A549 (cell line): Measurements from ENCODE around the gene KRT76. TPM values are rescaled to one million over a fixed set of nuclear protein-coding genes. Genes with fewer than 3 reads are reported as not detected.
"Not testable (repeated sequence)": the region's sequence is repeated elsewhere in the genome, so short reads cannot be mapped to it uniquely, and the experiment has no call there.

Source experiments
- ATAC-seq, 2 experiments: fragments of 200-7000 bp in 1 of 2; fragments of >200 bp in 1 of 2; cut with Nextera tagmentation in 1 of 2; cut with Tn5 transposase in 1 of 2; 3 replicates each; pipeline versions ENCODE4 v1.8.0 to v1.9.1; 2018 to 2020; ENCODE audit warnings: mild to moderate bottlenecking in 1 of 2, moderate library complexity in 1 of 2
- CTCF ChIA-PET: fragments of 300-600 bp; sonication (Branson Sonifier 250); formaldehyde crosslinking; extraction: SDS; loops from one replicate; lab custom pipeline; 2021; ENCODE audit warnings: antibody characterized with exemption, inconsistent platforms; lab: Yijun Ruan, JAX
- POLR2A ChIA-PET: fragments of 350-600 bp; formaldehyde crosslinking; extraction: SDS; loops from one replicate; lab custom pipeline; 2021; ENCODE audit warnings: antibody characterized with exemption, inconsistent platforms; lab: Yijun Ruan, JAX
- DNase-seq, 2 experiments: peaks; one replicate each; pipeline versions ENCODE4 v3.0.0 to v3.0.0-alpha.2; 2011 to 2016; ENCODE audit warnings: low read depth in 1 of 2, low spot score in 1 of 2
- FAIRE-seq: peaks from 2 replicates; lab custom pipeline; 2011; peaks lifted over from hg19 to GRCh38; lab: Jason Lieb, UNC
- H3K27ac ChIP-seq, 2 experiments: fragments of >200 bp; sonication (Bioruptor Twin); formaldehyde crosslinking; 3 replicates each; pipeline ENCODE4 v1.5.1; 2016 to 2017
- H3K4me1 ChIP-seq: fragments of >200 bp; sonication (Bioruptor Twin); formaldehyde crosslinking; 3 replicates; pipeline ENCODE4 v1.6.1; 2016
- H3K4me2 ChIP-seq: fragments of >200 bp; sonication (Bioruptor Twin); formaldehyde crosslinking; 3 replicates; pipeline ENCODE4 v1.6.1; 2016
- H3K4me3 ChIP-seq: fragments of >200 bp; sonication (Bioruptor Twin); formaldehyde crosslinking; 3 replicates; pipeline ENCODE4 v1.5.1; 2016
- H3K9me3 ChIP-seq: fragments of >200 bp; sonication (Bioruptor Twin); formaldehyde crosslinking; 3 replicates; pipeline ENCODE4 v1.6.1; 2016
- CBX8 ChIP-seq: fragments of 200-600 bp; sonication (generic); IDR thresholded peaks from 2 replicates; pipeline ENCODE4 v1.6.1; 2016
- CHD2 ChIP-seq: fragments of 150-350 bp; IDR thresholded peaks from 2 replicates; pipeline ENCODE4 v1.6.1; 2014; ENCODE audit warnings: low read length; ENCODE audit not compliant: partially characterized antibody
- CHD4 ChIP-seq: fragments of 200-600 bp; sonication (generic); IDR thresholded peaks from 2 replicates; pipeline ENCODE4 v1.6.1; 2016; ENCODE audit warnings: antibody characterized with exemption, mild to moderate bottlenecking, borderline replicate concordance
- EHF ChIP-seq: fragments of 250-450 bp; sonication (Bioruptor Pico); IDR thresholded peaks from 2 replicates; pipeline ENCODE4 v1.5.0; 2020; ENCODE audit warnings: mild to moderate bottlenecking
- EHMT2 ChIP-seq: fragments of 200-600 bp; sonication (generic); IDR thresholded peaks from 2 replicates; pipeline ENCODE4 v1.6.1; 2016; ENCODE audit warnings: antibody characterized with exemption, low read depth, mild to moderate bottlenecking, moderate library complexity
- FOSL2 ChIP-seq, 2 experiments: fragments of 450-650 bp in 1 of 2; fragments of >200 bp in 1 of 2; sonication (Bioruptor Twin) in 1 of 2; formaldehyde crosslinking; IDR thresholded peaks; 2 replicates each; pipeline versions ENCODE4 v1.5.0 to v1.6.1; 2016 to 2020; ENCODE audit warnings: mild to moderate bottlenecking in 1 of 2, moderate library complexity in 1 of 2
- FOXS1 ChIP-seq: fragments of 250-450 bp; sonication (Bioruptor Pico); IDR thresholded peaks from 2 replicates; pipeline ENCODE4 v1.5.0; 2020; ENCODE audit warnings: mild to moderate bottlenecking, moderate library complexity
- GATA3 ChIP-seq: IDR thresholded peaks from 2 replicates; pipeline ENCODE4 v1.6.1; 2012; ENCODE audit warnings: borderline replicate concordance
- HDAC2 ChIP-seq: fragments of 200-600 bp; sonication (generic); IDR thresholded peaks from 2 replicates; pipeline ENCODE4 v1.6.1; 2016
- HOXA7 ChIP-seq: fragments of 250-450 bp; sonication (Bioruptor Pico); IDR thresholded peaks from 2 replicates; pipeline ENCODE4 v1.5.0; 2020; ENCODE audit warnings: mild to moderate bottlenecking, moderate library complexity
- JUNB ChIP-seq: fragments of >200 bp; sonication (Bioruptor Twin); formaldehyde crosslinking; IDR thresholded peaks from 2 replicates; pipeline ENCODE4 v1.6.1; 2016
- KDM1A ChIP-seq: fragments of 200-600 bp; sonication (generic); IDR thresholded peaks from 2 replicates; pipeline ENCODE4 v1.6.1; 2016; ENCODE audit warnings: low read depth, mild to moderate bottlenecking
- MAFK ChIP-seq: fragments of 450-650 bp; IDR thresholded peaks from 2 replicates; pipeline ENCODE4 v1.6.1; 2014; ENCODE audit not compliant: partially characterized antibody
- NR3C1 ChIP-seq: fragments of >200 bp; sonication (Bioruptor Twin); formaldehyde crosslinking; IDR thresholded peaks from 3 replicates; pipeline ENCODE4 v1.6.1; 2017
- POLR2AphosphoS2 ChIP-seq: conservative IDR thresholded peaks from 2 replicates; pipeline ENCODE4 v1.6.1; 2012; ENCODE audit warnings: low read length, improper control_type of control experiment, inconsistent platforms
- RAD21 ChIP-seq, 2 experiments: fragments of >200 bp in 1 of 2; sonication (Bioruptor Twin) in 1 of 2; formaldehyde crosslinking in 1 of 2; IDR thresholded peaks in 1 of 2; conservative IDR thresholded peaks in 1 of 2; 2 replicates in 1 of 2; 3 replicates in 1 of 2; pipeline ENCODE4 v1.6.1; 2012 to 2018; ENCODE audit warnings: inconsistent platforms in 1 of 2
- RNF2 ChIP-seq: fragments of 200-600 bp; sonication (generic); IDR thresholded peaks from 2 replicates; pipeline ENCODE4 v1.6.1; 2016; ENCODE audit warnings: low read depth, mild to moderate bottlenecking, antibody characterized with exemption, moderate library complexity, borderline replicate concordance
- TP53 ChIP-seq: fragments of 250-450 bp; sonication (Bioruptor Pico); IDR thresholded peaks from 2 replicates; pipeline ENCODE4 v1.5.0; 2021; ENCODE audit warnings: mild to moderate bottlenecking, moderate library complexity
- WGBS: methylation state at CpG from one replicate; pipeline ENCODE4 v1.1.6; 2017; ENCODE audit errors: missing lambda C conversion rate; 5-methylcytosine and 5-hydroxymethylcytosine counted together
- polyA plus RNA-seq, 4 experiments: library from polyadenylated mRNA; depleted of rRNA in 3 of 4; stranded (reverse); fragments of >200 nt; fragmentation: RNase III in 1 of 4; extraction: RNeasy Plus Mini Kit Qiagen cat#74134 plus additional on column Dnase treatment in 1 of 4; gene quantifications; 2 replicates in 3 of 4; 3 replicates in 1 of 4; pipeline ENCODE4 v1.2.3, GENCODE V29; 2011 to 2017
- TF ChIP-seq, protein P1 (sequence below): fragments of 450-650 bp; IDR thresholded peaks from 2 replicates; pipeline ENCODE4 v1.6.1; 2014; ENCODE audit warnings: antibody characterized with exemption
- TF ChIP-seq, protein P2 (sequence below): fragments of 250-450 bp; sonication (Bioruptor Pico); IDR thresholded peaks from 2 replicates; pipeline ENCODE4 v1.5.0; 2021; ENCODE audit warnings: mild to moderate bottlenecking, moderate library complexity, borderline replicate concordance
- TF ChIP-seq, protein P3 (sequence below): fragments of >200 bp; sonication (Bioruptor Twin); formaldehyde crosslinking; IDR thresholded peaks from 3 replicates; pipeline ENCODE4 v1.5.1; 2016

Gene KRT76
- polyA plus RNA-seq, 2 of the 4 experiments (the other 2 are of a cell fraction), result not detected

DNA sequence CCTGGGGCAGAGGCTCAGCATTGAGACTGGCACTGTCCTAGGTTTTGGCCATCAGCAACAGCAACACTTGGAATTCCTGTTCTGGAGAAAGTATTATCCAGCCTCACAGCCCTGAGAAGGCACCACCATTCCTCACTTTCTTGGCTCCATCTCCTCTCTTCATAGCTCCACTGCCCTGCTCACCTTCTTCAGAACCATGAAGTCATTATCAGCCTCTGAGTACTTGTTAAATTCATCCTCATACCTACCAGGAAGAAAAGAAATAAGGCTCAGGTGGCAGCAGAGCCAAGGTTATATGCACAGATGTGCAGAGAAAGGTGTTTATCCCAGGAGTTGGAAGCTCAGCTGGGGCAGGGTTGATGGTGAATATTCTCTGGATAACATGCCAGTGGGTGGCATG, 25.4 kb downstream of the KRT76 start (continued):
- TF ChIP-seq TP53, result no peak

DNA sequence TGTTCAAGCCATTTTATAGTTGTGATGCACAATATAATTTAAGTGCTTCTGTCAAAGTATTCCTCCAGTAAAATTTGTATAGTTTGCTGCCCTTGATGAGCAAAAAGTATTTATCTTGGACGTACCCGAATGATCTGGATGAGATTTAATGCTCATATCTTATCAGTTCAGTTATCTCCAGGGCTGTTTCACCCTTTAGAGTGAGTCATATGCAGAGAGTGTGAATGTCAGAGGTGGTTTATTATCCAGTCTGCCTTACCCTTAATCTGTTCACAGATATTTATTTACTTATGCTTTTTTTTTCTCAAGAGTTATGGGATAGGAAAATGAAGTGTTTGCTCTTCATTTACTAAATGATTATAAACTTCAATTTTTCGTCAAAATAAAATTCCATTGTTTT, 26.6 kb downstream of the KRT76 start:
- TF ChIP-seq GATA3, result peak; percentile 14; the same call in 1 of the 2 replicates
- H3K4me3 ChIP-seq, DNase-seq, ATAC-seq, POLR2A ChIA-PET, H3K9me3 ChIP-seq, FAIRE-seq, H3K27ac ChIP-seq, H3K4me1 ChIP-seq, H3K4me2 ChIP-seq: not testable (repeated sequence)
- CTCF ChIA-PET, result interaction anchor here (1.3 kb wide), 1 partner anchor 8 kb away, joined by 3 read pairs; no protein-coding TSS in a partner anchor
- WGBS, result 19% methylated on average over 3 of the region's 3 CpGs

DNA sequence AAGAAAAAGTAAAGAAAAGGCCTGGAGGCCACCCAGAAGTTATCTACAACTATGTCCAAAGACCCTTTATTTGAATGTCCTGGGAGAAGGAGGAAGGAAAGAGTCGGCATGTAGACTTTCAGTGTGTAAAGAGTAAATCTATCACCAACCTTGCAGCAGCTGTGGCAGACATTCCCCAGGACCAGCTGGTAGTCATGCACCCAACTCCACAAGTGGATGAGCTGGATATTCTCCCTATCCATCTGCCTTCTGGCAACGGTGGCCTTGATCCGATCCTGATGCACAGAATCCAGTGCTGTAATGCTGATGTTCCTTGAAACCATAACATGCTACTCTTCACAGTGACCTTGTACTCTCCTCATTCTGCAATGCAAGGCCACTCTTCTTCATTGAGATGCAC, 27.3 kb downstream of the KRT76 start:
- no peaks in the 10 kb centered on the region for H3K9me3 ChIP-seq
- no peak for FAIRE-seq
- ATAC-seq, result no peak; a peak in 1 of 6 replicates

DNA sequence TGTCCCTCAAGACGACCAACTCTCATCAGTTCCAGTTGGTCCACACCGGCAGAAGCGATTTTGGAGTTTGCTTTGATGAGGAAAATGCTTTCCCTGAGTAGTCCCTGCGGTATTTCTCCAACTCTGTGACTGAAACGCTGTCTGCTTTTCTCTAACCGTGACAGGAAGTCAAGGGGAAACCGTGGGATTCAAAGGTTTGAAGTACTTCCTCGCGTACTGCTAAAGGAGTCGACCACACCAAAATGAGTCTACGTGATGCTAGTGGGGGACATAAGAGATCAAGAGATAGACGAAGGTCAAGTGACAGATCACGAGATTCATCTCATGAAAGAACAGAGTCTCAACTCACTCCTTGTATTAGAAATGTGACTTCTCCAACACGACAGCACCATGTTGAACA, 28.6 kb downstream of the KRT76 start:
- FAIRE-seq (no peak), ATAC-seq (no peak), DNase-seq (no peak)
- CTCF ChIA-PET, result interaction anchor here (0.6 kb wide), 1 partner anchor 10 kb away, joined by 4 read pairs; no protein-coding TSS in a partner anchor
- no peaks in the 10 kb centered on the region for H3K4me1 ChIP-seq
- H3K27ac ChIP-seq, result no peak overlapping the region
- no peaks in the 10 kb centered on the region for H3K9me3 ChIP-seq
- POLR2A ChIA-PET, result no interaction called here
- H3K4me3 ChIP-seq, result no peak overlapping the region
- H3K4me2 ChIP-seq, result no peak overlapping the region
- TF ChIP-seq HDAC2 (no peak), RAD21 (conservative IDR thresholded peaks at IDR 0.05 in 1 of 2, IDR thresholded peaks at IDR 0.05 in 1 of 2) (no peak), GATA3 (no peak), CHD2 (no peak), KDM1A (no peak), NR3C1 (no peak), FOXS1 (CRISPR knock-in tag) (no peak), HOXA7 (CRISPR knock-in tag) (no peak), EHMT2 (no peak), JUNB (no peak), POLR2AphosphoS2 (no peak), RNF2 (no peak), MAFK (no peak)
- TF ChIP-seq, protein P1, sequence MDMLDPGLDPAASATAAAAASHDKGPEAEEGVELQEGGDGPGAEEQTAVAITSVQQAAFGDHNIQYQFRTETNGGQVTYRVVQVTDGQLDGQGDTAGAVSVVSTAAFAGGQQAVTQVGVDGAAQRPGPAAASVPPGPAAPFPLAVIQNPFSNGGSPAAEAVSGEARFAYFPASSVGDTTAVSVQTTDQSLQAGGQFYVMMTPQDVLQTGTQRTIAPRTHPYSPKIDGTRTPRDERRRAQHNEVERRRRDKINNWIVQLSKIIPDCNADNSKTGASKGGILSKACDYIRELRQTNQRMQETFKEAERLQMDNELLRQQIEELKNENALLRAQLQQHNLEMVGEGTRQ, result no peak
- TF ChIP-seq, protein P2, sequence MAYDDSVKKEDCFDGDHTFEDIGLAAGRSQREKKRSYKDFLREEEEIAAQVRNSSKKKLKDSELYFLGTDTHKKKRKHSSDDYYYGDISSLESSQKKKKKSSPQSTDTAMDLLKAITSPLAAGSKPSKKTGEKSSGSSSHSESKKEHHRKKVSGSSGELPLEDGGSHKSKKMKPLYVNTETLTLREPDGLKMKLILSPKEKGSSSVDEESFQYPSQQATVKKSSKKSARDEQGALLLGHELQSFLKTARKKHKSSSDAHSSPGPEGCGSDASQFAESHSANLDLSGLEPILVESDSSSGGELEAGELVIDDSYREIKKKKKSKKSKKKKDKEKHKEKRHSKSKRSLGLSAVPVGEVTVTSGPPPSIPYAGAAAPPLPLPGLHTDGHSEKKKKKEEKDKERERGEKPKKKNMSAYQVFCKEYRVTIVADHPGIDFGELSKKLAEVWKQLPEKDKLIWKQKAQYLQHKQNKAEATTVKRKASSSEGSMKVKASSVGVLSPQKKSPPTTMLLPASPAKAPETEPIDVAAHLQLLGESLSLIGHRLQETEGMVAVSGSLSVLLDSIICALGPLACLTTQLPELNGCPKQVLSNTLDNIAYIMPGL (CRISPR knock-in tag), result no peak
- TF ChIP-seq, protein P3, sequence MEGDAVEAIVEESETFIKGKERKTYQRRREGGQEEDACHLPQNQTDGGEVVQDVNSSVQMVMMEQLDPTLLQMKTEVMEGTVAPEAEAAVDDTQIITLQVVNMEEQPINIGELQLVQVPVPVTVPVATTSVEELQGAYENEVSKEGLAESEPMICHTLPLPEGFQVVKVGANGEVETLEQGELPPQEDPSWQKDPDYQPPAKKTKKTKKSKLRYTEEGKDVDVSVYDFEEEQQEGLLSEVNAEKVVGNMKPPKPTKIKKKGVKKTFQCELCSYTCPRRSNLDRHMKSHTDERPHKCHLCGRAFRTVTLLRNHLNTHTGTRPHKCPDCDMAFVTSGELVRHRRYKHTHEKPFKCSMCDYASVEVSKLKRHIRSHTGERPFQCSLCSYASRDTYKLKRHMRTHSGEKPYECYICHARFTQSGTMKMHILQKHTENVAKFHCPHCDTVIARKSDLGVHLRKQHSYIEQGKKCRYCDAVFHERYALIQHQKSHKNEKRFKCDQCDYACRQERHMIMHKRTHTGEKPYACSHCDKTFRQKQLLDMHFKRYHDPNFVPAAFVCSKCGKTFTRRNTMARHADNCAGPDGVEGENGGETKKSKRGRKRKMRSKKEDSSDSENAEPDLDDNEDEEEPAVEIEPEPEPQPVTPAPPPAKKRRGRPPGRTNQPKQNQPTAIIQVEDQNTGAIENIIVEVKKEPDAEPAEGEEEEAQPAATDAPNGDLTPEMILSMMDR, result no peak
- 53% methylated on average over 14 of the region's 14 CpGs for WGBS

More for the DNA sequence above, 27.3 kb downstream of the KRT76 start:
- no peak for DNase-seq
- Histone ChIP-seq H3K4me1 (no peaks in the 10 kb centered on the region), H3K27ac (no peak overlapping the region), H3K4me2 (no peak overlapping the region), H3K4me3 (no peak overlapping the region)
- WGBS, result 19% methylated on average over 3 of the region's 3 CpGs
- TF ChIP-seq FOSL2 (IDR thresholded peaks at IDR 0.05), result no peak
- no peak for TF ChIP-seq FOSL2 (CRISPR knock-in tag; IDR thresholded peaks at IDR 0.05)
- no peak for TF ChIP-seq CBX8
- TF ChIP-seq EHF, result no peak
- no peak for TF ChIP-seq CHD4
- no peak for TF ChIP-seq RAD21 (conservative IDR thresholded peaks at IDR 0.05 in 1 of 2, IDR thresholded peaks at IDR 0.05 in 1 of 2)
- ChIA-PET POLR2A (no interaction called here), CTCF (interaction anchor here (1.3 kb wide), 1 partner anchor 9 kb away, joined by 3 read pairs; no protein-coding TSS in a partner anchor)
